ENCODE measurements around the gene ATXN1. TPM values are rescaled to one million over a fixed set of nuclear protein-coding genes. Genes with fewer than 3 reads are reported as not detected.
"Not testable (repeated sequence)": the region's sequence is repeated elsewhere in the genome, so short reads cannot be mapped to it uniquely, and the experiment has no call there.

The ATXN1 gene
- total RNA-seq, 1 donor from 2014 or later, result 107 TPM

DNA sequence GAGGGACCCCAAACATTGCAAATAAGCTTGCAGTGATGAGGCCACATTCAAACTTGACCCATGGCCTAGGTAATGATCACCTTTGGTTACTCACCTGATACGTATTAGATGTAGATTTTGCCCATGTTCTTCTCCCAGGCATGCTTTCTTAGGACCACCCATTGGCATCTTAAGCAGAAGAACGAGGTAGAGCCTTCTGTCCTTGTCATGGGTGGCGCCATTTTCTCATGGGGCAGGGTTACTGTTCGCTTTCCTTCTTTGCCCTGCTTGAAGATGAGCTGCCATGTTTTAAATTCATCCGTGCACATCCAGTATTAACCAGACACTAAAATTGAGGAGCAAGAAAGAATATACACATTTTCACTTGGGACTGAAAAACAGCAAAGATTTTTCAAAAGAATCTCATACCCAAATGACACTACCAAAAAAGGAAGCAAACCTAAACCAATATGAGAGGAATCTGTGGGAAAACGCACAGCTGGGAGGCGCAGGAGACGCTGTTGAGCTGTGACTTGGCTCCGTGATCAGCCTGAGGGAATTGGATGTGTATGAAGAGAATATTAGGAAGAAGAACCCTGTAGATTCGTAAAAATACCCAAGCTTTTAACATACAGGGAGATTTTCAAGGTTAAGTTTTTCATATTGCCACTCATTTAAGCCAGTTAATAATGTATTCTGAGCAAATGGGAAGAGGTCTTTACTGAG is 486.2 kb downstream of the ATXN1 start:
- no peak for DNase-seq (ENCODE audit: low spot score)
- H3K4me1 Mint-ChIP-seq (ENCODE audit: low read depth), result peaks cover 7% of the 10 kb centered on the region
- H3K27ac Mint-ChIP-seq, result no peak overlapping the region
- H3K4me3 Mint-ChIP-seq, result no peak overlapping the region
- H3K9me3 Mint-ChIP-seq, result no peaks in the 10 kb centered on the region
- intact Hi-C loops (cut with micrococcal nuclease), result no loop called here
- peaks cover 10% of the 10 kb centered on the region for H3K27me3 Mint-ChIP-seq (ENCODE audit: insufficient read depth)
- no peaks in the 10 kb centered on the region for H3K36me3 Mint-ChIP-seq (ENCODE audit: low read depth)

DNA sequence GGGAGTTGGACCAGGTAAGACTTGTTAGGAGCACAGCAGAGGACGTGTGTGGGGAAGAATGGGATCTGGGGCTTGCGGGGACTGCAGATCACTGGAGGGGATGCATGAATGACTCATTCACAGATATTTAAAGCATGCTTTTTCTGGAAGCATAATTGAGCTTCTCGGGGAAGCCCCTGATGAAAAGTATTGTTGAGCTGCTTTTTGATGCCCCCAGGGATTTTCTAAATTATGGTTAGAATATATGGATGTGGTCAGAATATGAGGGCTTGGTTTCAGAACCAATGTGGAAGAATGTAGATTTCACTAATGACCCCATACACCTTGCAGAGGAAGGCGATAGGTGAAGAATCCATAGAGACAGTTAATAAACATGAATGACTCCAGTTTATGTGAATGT is 486.8 kb downstream of the ATXN1 start:
- intact Hi-C loops (cut with micrococcal nuclease), result no loop called here

DNA sequence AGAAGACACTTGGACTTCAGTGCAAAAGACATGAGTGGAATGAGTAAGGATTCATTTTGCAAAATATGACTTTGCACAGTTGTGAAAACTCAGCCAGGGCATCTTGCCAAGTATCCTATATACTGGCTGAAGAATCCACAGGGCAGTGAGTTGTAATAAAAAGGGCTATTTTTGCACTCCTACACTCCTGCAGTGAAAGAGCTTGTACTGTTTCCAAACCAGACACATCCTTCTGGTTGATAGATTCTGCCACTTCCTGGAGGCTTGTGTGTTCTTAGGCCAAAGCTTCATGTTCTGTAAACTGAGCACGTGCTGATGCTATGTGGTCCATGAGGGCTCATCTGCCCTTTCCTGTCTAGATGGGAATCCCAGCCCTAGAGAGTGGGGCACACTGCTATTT is 488.0 kb downstream of the ATXN1 start:
- no peaks in the 10 kb centered on the region for H3K36me3 Mint-ChIP-seq (ENCODE audit: low read depth)
- no peaks in the 10 kb centered on the region for H3K9me3 Mint-ChIP-seq
- no peak overlapping the region for H3K27ac Mint-ChIP-seq
- H3K27me3 Mint-ChIP-seq (ENCODE audit: insufficient read depth), result peaks cover 10% of the 10 kb centered on the region
- intact Hi-C loops (cut with micrococcal nuclease), result no loop called here
- H3K4me1 Mint-ChIP-seq (ENCODE audit: low read depth), result peaks cover 7% of the 10 kb centered on the region
- DNase-seq (ENCODE audit: low spot score), result no peak
- H3K4me3 Mint-ChIP-seq, result no peak overlapping the region

More for the DNA sequence above, 486.8 kb downstream of the ATXN1 start:
- H3K36me3 Mint-ChIP-seq (ENCODE audit: low read depth), result no peaks in the 10 kb centered on the region
- peaks cover 7% of the 10 kb centered on the region for H3K4me1 Mint-ChIP-seq (ENCODE audit: low read depth)
- no peaks in the 10 kb centered on the region for H3K9me3 Mint-ChIP-seq
- peaks cover 10% of the 10 kb centered on the region for H3K27me3 Mint-ChIP-seq (ENCODE audit: insufficient read depth)
- H3K4me3 Mint-ChIP-seq, result no peak overlapping the region
- no peak overlapping the region for H3K27ac Mint-ChIP-seq
- DNase-seq (ENCODE audit: low spot score), result no peak

DNA sequence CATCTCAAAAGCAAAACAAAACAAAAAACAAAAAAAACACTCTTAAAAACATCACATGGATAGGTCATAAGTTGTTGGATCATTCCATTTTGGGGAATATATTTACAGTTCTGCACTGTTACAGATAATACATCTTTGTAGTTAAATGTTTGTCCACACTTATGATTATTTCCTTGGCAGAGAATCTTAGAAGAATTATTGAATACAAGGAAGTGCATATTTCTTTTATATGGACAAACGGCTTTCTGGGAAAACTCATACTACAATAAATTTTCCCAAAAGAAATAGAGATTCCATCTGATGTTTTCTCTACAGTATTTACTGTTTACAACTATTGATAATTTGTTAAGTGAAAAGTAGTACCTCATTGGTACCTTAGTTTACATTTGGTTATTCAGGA is 489.1 kb downstream of the ATXN1 start:
- Mint-ChIP-seq H3K27me3 (ENCODE audit: insufficient read depth) (peaks cover 10% of the 10 kb centered on the region), H3K4me1 (ENCODE audit: low read depth) (no peaks in the 10 kb centered on the region), H3K4me3 (no peak overlapping the region), H3K27ac (no peak overlapping the region), H3K36me3 (ENCODE audit: low read depth) (no peaks in the 10 kb centered on the region), H3K9me3 (no peaks in the 10 kb centered on the region)
- no peak for DNase-seq (ENCODE audit: low spot score)
- intact Hi-C loops (cut with micrococcal nuclease), result no loop called here

DNA sequence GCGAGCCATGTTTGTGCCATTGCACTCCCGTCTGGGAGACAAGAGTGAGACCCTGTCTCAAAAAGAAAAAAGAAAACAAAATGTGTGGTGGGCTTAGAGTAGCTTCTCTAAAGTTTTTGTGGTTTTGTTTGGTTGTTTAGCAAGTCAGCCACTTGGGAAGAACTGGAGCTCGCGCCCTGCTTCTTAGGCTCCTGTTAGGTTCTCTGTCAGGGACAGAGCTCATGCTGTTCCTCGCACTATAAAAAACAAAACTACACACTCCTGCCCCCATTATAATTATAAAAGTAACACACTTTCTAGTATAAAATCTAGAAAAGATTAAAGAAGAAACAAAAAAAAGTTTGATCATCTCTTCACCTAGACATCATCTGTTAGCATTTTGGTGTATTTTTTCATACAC is 489.8 kb downstream of the ATXN1 start:
- H3K27me3 Mint-ChIP-seq (ENCODE audit: insufficient read depth), result peaks cover 10% of the 10 kb centered on the region
- no peaks in the 10 kb centered on the region for H3K4me1 Mint-ChIP-seq (ENCODE audit: low read depth)
- intact Hi-C loops (cut with micrococcal nuclease), result no loop called here

DNA sequence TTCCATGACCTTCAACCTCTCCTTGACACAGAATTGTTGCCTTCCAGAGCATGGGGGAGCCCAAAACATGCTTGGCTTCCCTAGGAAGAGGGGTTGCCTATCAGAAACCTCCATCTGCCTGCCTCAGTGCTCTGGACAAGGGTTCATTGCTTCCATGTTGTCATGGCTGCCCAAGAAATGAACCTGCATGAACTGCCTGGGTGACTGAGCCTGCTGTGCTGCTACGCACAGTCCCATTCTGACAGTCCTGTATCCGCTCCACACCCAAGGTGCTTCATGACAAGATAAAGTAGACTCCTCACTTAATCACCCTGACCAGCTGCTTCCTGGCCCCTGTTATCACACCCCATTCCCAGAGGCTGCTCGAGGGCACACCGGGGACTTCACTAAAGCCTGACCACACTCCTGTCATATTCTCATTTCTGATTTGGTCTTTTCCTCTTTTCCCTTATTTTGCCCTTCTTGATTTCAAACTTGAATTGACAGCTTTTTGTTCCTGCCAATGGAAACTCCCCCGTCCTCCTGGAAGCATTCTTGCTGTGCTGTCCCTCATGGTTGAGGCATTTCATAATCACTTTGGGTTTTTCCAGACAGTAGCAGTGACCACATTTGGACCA is 491.0 kb downstream of the ATXN1 start:
- no peak for DNase-seq (ENCODE audit: low spot score)
- Mint-ChIP-seq H3K27me3 (ENCODE audit: insufficient read depth) (peaks cover 10% of the 10 kb centered on the region), H3K4me3 (no peak overlapping the region), H3K9me3 (no peaks in the 10 kb centered on the region), H3K36me3 (ENCODE audit: low read depth) (no peaks in the 10 kb centered on the region), H3K27ac (no peak overlapping the region), H3K4me1 (ENCODE audit: low read depth) (no peaks in the 10 kb centered on the region)
- intact Hi-C loops (cut with micrococcal nuclease), result no loop called here

More for the DNA sequence above, 489.8 kb downstream of the ATXN1 start:
- Mint-ChIP-seq H3K4me3 (no peak overlapping the region), H3K36me3 (ENCODE audit: low read depth) (no peaks in the 10 kb centered on the region), H3K27ac (no peak overlapping the region), H3K9me3 (no peaks in the 10 kb centered on the region)
- DNase-seq (ENCODE audit: low spot score), result no peak

DNA sequence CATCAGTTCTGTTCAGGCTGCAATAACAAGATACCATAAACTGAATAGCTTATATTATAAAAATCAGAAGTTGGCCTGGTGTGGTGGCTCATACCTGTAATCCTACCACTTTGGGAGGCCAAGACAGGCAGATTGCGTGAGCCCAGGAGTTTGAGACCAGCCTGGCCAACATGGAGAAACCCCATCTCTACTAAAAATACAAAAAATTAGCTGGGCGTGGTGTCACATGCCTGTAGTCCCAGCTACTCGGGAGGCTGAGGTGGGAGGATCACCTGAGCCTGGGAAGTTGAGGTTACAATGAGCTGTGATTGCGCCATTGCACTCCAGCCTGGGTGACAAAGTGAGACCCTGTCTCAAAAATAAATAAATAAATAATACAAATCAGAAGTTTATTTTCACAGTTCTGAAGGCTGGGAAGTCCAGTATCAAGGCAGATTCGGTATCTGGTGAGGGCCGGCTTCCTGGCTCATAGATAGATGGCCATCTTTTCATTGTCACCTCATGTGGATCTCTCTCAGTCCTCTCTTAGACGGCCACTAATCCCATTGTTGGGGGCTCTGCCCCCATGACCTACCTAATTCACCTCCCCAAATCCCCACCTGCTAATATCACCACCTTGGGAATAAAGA is 491.7 kb downstream of the ATXN1 start:
- H3K27me3 Mint-ChIP-seq (ENCODE audit: insufficient read depth); DNase-seq (ENCODE audit: low spot score); H3K4me1 Mint-ChIP-seq (ENCODE audit: low read depth); intact Hi-C loops (cut with micrococcal nuclease); H3K36me3 Mint-ChIP-seq (ENCODE audit: low read depth); H3K9me3 Mint-ChIP-seq; H3K27ac Mint-ChIP-seq; H3K4me3 Mint-ChIP-seq: not testable (repeated sequence)

DNA sequence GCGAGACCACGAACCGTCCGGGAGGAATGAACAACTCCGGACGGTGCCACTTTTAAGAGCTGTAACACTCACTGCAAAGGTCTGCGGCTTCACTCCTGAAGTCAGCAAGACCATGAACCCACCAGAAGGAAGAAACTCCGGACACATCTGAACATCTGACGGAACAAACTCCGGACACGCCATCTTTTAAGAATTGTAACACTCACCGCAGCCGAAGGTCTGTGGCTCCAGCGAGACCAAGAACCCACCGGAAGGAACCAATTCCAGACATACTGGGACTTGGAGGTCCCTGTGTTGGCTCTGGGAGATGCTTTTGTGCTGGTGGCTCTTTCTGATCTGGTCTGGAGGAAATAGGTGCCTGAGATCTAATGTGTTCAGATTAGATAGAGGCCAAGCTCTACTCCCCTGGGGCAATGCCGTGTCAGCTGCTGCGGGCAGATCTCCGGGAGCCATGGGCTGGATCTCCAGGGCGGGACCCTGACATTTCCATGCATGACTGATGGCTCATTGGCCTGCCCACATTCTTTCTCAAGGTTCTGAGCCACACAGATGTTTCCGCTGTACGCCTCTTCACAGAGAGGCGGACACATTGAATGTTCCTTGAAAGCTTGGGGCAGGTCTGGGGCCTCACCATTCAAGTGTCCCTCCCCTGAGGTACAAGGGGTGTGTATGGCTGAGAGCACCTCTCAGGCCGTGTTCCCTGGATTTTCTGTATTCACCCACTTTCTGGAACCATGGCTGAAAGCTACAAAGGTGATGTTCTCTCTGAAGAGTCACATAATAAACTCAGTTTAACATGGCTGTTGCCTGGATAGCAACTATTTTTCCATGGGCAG is 493.6 kb downstream of the ATXN1 start:
- no peaks in the 10 kb centered on the region for H3K9me3 Mint-ChIP-seq
- no peak overlapping the region for H3K27ac Mint-ChIP-seq
- no peaks in the 10 kb centered on the region for H3K36me3 Mint-ChIP-seq (ENCODE audit: low read depth)
- no peak for DNase-seq (ENCODE audit: low spot score)
- H3K27me3 Mint-ChIP-seq (ENCODE audit: insufficient read depth), result peaks cover 6% of the 10 kb centered on the region
- intact Hi-C loops (cut with micrococcal nuclease), result no loop called here
- H3K4me3 Mint-ChIP-seq, result no peak overlapping the region
- no peaks in the 10 kb centered on the region for H3K4me1 Mint-ChIP-seq (ENCODE audit: low read depth)

DNA sequence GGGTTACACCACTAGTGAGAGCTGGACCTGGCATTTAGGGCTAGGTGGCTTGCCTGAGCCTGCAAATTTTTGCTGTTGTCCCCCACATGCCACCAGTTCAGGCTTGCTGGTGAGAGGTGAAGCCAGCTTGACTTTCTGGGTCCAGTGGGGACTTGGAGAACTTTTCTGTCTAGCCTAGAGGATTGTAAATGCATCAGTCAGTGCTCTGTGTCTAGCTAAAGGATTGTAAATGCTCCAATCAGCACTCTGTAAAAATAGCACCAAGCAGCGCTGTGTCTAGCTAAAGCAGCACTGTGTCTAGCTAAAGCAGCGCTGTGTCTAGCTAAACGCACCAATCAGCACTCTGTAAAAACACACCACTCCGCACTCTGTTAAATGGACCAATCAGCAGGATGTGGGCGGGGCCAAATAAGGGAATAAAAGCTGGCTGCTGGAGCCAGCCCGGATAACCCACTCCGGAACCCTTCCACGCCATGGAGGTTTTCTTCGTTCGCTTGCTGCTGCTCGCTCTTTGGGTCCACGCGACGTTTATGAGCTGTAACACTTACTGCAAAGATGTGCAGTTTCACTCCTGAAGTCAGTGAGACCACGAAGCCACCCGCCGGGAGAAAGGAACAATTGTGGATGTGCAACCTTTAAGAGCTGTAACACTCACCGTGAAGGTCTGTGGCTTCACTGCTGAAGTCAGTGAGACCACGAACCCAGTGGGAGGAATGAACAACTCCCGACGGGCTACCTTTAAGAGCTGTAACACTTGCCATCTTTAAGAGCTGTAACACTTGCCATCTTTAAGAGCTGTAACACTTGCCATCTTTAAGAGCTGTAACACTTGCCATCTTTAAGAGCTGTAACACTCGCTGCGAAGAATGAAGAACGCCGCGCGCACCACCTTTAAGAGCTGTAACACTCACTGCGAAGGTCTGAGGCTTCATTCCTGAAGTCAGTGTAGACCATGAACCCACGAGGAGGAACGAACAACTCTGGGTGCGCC is 495.6 kb downstream of the ATXN1 start:
- Mint-ChIP-seq H3K27ac (no peak overlapping the region), H3K36me3 (ENCODE audit: low read depth) (no peaks in the 10 kb centered on the region), H3K9me3 (no peaks in the 10 kb centered on the region), H3K4me1 (ENCODE audit: low read depth) (no peaks in the 10 kb centered on the region), H3K27me3 (ENCODE audit: insufficient read depth) (no peaks in the 10 kb centered on the region), H3K4me3 (no peak overlapping the region)
- intact Hi-C loops (cut with micrococcal nuclease), result no loop called here
- DNase-seq (ENCODE audit: low spot score), result no peak

DNA sequence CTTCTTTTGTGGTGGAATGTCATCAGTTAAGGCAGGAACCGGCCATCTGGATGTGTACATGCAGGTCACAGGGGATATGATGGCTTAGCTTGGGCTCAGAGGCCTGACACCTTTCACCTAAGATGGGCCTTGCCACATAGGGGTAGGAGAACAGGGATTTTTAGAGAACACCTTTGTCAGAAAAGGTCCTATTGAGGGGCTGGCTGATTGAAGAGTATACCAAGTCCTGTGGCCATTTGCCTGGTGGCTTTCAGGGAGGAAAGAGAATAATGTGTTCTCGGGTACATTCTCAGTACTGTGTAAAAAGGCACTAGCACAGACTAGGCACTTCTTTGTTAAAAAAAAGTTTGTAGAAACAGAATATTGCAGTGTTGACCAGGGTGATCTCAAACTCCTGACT is 496.5 kb downstream of the ATXN1 start:
- Mint-ChIP-seq H3K27me3 (ENCODE audit: insufficient read depth) (no peaks in the 10 kb centered on the region), H3K9me3 (no peaks in the 10 kb centered on the region), H3K4me3 (no peak overlapping the region), H3K36me3 (ENCODE audit: low read depth) (no peaks in the 10 kb centered on the region), H3K4me1 (ENCODE audit: low read depth) (no peaks in the 10 kb centered on the region), H3K27ac (no peak overlapping the region)
- intact Hi-C loops (cut with micrococcal nuclease), result no loop called here
- no peak for DNase-seq (ENCODE audit: low spot score)

DNA sequence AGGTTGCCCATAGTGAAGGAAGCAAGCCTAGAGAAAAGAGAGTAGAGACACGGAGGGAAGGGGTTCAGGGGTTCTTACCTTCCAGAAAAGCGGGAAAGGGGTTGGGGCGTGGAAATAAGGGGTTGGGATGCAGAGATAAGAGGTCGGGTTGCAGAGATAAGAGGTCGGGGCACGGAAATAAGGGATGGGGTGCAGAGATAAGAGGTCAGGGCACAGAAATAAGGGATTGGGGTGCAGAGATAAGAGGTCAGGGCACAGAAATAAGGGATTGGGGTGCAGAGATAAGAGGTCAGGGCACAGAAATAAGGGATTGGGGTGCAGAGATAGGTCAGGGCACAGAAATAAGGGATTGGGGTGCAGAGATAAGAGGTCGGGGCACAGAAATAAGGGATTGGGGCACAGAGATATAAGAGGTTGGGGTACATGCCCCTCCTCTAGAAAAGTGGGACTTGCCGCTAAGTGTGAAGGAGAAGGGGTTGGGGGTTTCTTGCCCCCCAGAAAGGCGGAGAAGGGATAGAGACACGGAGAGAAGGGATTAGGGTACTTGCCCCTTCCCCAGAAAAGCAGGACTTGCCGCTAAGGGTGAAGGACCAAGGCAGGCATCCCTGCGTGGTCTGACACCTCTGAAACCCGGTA is 497.7 kb downstream of the ATXN1 start:
- H3K4me3 Mint-ChIP-seq, result not testable (repeated sequence)

DNA sequence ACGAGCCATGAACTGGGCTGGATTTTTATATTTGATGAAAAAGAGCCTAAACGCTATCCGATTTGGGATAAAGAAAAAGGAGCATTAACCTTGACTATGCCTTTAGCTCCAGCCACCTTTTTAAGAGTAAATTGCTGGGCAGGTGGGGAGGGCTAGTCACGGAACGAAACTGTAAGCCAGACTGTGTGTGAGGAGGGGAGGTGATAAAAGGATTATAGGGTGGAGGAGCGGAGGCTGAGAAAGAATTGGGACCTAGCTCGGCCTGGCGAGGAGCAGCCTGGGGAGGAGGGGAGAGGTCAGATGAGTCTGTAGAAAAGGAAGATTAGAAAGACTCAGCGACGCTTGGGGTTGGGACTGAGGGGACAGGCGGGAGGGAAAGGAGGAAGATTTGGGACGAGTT is 498.5 kb downstream of the ATXN1 start:
- H3K27ac Mint-ChIP-seq; H3K4me1 Mint-ChIP-seq (ENCODE audit: low read depth); intact Hi-C loops (cut with micrococcal nuclease); H3K27me3 Mint-ChIP-seq (ENCODE audit: insufficient read depth); H3K36me3 Mint-ChIP-seq (ENCODE audit: low read depth); H3K4me3 Mint-ChIP-seq; DNase-seq (ENCODE audit: low spot score); H3K9me3 Mint-ChIP-seq: not testable (repeated sequence)

More for the DNA sequence above, 497.7 kb downstream of the ATXN1 start:
- H3K27ac Mint-ChIP-seq; DNase-seq (ENCODE audit: low spot score); intact Hi-C loops (cut with micrococcal nuclease); H3K4me1 Mint-ChIP-seq (ENCODE audit: low read depth); H3K36me3 Mint-ChIP-seq (ENCODE audit: low read depth); H3K27me3 Mint-ChIP-seq (ENCODE audit: insufficient read depth); H3K9me3 Mint-ChIP-seq: not testable (repeated sequence)

Data from activated T-helper 1 cell treated with anti-CD3 and anti-CD28 coated beads, Interleukin-12 subunit alpha, Interleukin-12 subunit beta, Interleukin-2, Interleukin-4 antibody, amounts not matched to agents 30 ng/mL and 10 ng/mL and 1 ng/mL, durations not matched to agents 14 hours and 24 hours and 36 hours (primary cell).